Neuronal stem cell (in vitro differentiated cells): ENCODE data around the gene ZNF407.
A peak's percentile ranks its signal among the peaks of the same experiment; 100 is the strongest.

Experiments
- DNase-seq: peaks from one replicate; pipeline ENCODE4 v3.0.0-alpha.2; 2013; ENCODE audit warnings: low spot score
- H2AFZ ChIP-seq: one replicate; pipeline ENCODE4 v1.6.1; 2013; ENCODE audit warnings: mild to moderate bottlenecking, low read length, inconsistent platforms
- H2AK5ac ChIP-seq: 2 replicates; pipeline ENCODE4 v1.6.1; 2013; ENCODE audit warnings: low read depth, mild to moderate bottlenecking, inconsistent platforms, low read length, moderate library complexity, mixed read lengths
- H2BK120ac ChIP-seq: 2 replicates; pipeline ENCODE4 v1.6.1; 2013; ENCODE audit warnings: low read depth, mild to moderate bottlenecking, inconsistent platforms, low read length, moderate library complexity, mixed read lengths
- H2BK12ac ChIP-seq: one replicate; pipeline ENCODE4 v1.6.1; 2013; ENCODE audit warnings: low read length, inconsistent platforms
- H2BK15ac ChIP-seq: 2 replicates; pipeline ENCODE4 v1.6.1; 2013; ENCODE audit warnings: mild to moderate bottlenecking, low read length, inconsistent platforms, mixed read lengths
- H2BK5ac ChIP-seq: one replicate; pipeline ENCODE4 v1.6.1; 2013; ENCODE audit warnings: inconsistent platforms, mild to moderate bottlenecking, low read length, moderate library complexity
- H3K14ac ChIP-seq: one replicate; pipeline ENCODE4 v1.6.1; 2013; ENCODE audit warnings: low read length, inconsistent platforms
- H3K18ac ChIP-seq: 2 replicates; pipeline ENCODE4 v1.6.1; 2013; ENCODE audit warnings: low read length, inconsistent platforms
- H3K23ac ChIP-seq: 2 replicates; pipeline ENCODE4 v1.6.1; 2013; ENCODE audit warnings: low read depth, mild to moderate bottlenecking, mixed read lengths, low read length, inconsistent platforms; ENCODE audit not compliant: poor library complexity
- H3K27ac ChIP-seq: replicated peaks from 3 replicates; pipeline ENCODE4 v1.5.1; 2013; ENCODE audit warnings: low read length, inconsistent platforms
- H3K27me3 ChIP-seq, 3 experiments: 2 replicates each; pipeline ENCODE4 v1.6.1; 2013; ENCODE audit warnings: low read length in 3 of 3, mild to moderate bottlenecking in 2 of 3, inconsistent platforms in 1 of 3, low read depth in 1 of 3, mixed read lengths in 1 of 3, moderate library complexity in 1 of 3; ENCODE audit not compliant: control insufficient read depth in 3 of 3, insufficient read depth in 3 of 3
- H3K36me3 ChIP-seq, 2 donors: replicated peaks in 1 of 2; 2 replicates each; pipeline ENCODE4 v1.6.1; 2013; ENCODE audit warnings: low read length in 2 of 2; ENCODE audit not compliant: control insufficient read depth in 2 of 2, insufficient read depth in 2 of 2
- H3K4ac ChIP-seq: 2 replicates; pipeline ENCODE4 v1.6.1; 2013; ENCODE audit warnings: inconsistent platforms, mild to moderate bottlenecking, low read length, moderate library complexity
- H3K4me1 ChIP-seq, 2 donors: 1 replicate in 1 of 2; 2 replicates in 1 of 2; pipeline ENCODE4 v1.6.1; 2013; ENCODE audit warnings: low read length in 2 of 2, low read depth in 1 of 2; ENCODE audit not compliant: control insufficient read depth in 2 of 2, insufficient read depth in 1 of 2
- H3K4me2 ChIP-seq: one replicate; pipeline ENCODE4 v1.6.1; 2013; ENCODE audit warnings: mild to moderate bottlenecking, low read length, inconsistent platforms; ENCODE audit not compliant: insufficient read depth, poor library complexity, severe bottlenecking
- H3K4me3 ChIP-seq, 2 donors: 2 replicates each; pipeline ENCODE4 v1.5.1; 2013; ENCODE audit warnings: low read length in 2 of 2, mild to moderate bottlenecking in 2 of 2, inconsistent platforms in 1 of 2, moderate library complexity in 1 of 2
- H3K79me1 ChIP-seq: one replicate; pipeline ENCODE4 v1.6.1; 2013; ENCODE audit warnings: low read depth, mild to moderate bottlenecking, inconsistent platforms, low read length, moderate library complexity
- H3K9ac ChIP-seq: one replicate; pipeline ENCODE4 v1.6.1; 2013; ENCODE audit warnings: mild to moderate bottlenecking, low read depth, low read length, inconsistent platforms; ENCODE audit not compliant: poor library complexity
- H3K9me3 ChIP-seq, 2 donors: replicated peaks in 1 of 2; 2 replicates each; pipeline versions ENCODE3 to v1.6.1; 2013; ENCODE audit warnings: low read length in 2 of 2, mild to moderate bottlenecking in 2 of 2, inconsistent platforms in 1 of 2, low read depth in 1 of 2, mixed read lengths in 1 of 2, moderate library complexity in 1 of 2; ENCODE audit not compliant: control insufficient read depth in 2 of 2, insufficient read depth in 1 of 2
- H4K8ac ChIP-seq: one replicate; pipeline ENCODE4 v1.6.1; 2013; ENCODE audit warnings: low read depth, mild to moderate bottlenecking, inconsistent platforms, low read length, moderate library complexity
- H4K91ac ChIP-seq: one replicate; pipeline ENCODE4 v1.6.1; 2013; ENCODE audit warnings: low read length, low read depth, mild to moderate bottlenecking, inconsistent platforms; ENCODE audit not compliant: poor library complexity
- WGBS, 2 donors: extraction: QIAGEN DNeasy Blood & Tissue Kit; methylation state at CpG; one replicate each; pipeline ENCODE4 v1.1.7; 2013; ENCODE audit warnings: missing lambda C conversion rate in 2 of 2, mixed read lengths in 1 of 2; ENCODE audit not compliant: insufficient read length in 2 of 2, insufficient replicate concordance in 1 of 2; ENCODE audit errors: extremely low coverage in 2 of 2; 5-methylcytosine and 5-hydroxymethylcytosine counted together

ZNF407 gene

DNA sequence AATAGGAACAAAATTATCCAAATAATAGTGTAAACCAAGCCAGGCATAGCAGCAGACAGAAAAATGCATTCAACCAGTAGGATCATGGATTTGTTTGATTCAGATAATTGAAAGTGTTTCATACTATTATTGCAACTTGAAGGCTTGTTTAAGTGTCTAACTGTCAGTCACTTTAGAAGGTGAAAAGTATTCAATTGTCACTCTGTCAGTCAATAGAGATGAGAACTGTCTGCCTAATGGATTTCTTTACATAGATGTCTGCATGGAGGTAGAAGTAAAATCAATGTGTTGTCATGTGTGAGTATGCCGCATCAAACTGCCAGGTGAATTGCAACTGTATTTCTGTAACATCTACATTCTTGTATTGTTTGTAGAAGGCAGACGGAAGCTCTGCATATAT, 65.0 kb downstream of the ZNF407 start:
- no CpG with 5 or more reads among the region's 2 CpGs for WGBS, 2 donors
- Histone ChIP-seq H3K23ac (no peak overlapping the region), H3K18ac (no peak overlapping the region), H2BK15ac (no peak overlapping the region), H3K9ac (no peak overlapping the region), H3K4me1 (no peaks in the 10 kb centered on the region), H3K27me3 (no peaks in the 10 kb centered on the region), H4K91ac (no peak overlapping the region), H3K4me2 (no peak overlapping the region), H3K79me1 (no peaks in the 10 kb centered on the region), H3K36me3 (no peaks in the 10 kb centered on the region), H3K4ac (no peak overlapping the region), H3K14ac (no peak overlapping the region), H3K27ac (no peak overlapping the region), H2BK5ac (no peak overlapping the region), H2AK5ac (no peak overlapping the region), H3K4me3 (no peak overlapping the region), H2BK120ac (no peak overlapping the region), H3K9me3 (no peaks in the 10 kb centered on the region), H2BK12ac (no peak overlapping the region), H4K8ac (no peak overlapping the region), H2AFZ (no peak overlapping the region)
- DNase-seq = no peak

DNA sequence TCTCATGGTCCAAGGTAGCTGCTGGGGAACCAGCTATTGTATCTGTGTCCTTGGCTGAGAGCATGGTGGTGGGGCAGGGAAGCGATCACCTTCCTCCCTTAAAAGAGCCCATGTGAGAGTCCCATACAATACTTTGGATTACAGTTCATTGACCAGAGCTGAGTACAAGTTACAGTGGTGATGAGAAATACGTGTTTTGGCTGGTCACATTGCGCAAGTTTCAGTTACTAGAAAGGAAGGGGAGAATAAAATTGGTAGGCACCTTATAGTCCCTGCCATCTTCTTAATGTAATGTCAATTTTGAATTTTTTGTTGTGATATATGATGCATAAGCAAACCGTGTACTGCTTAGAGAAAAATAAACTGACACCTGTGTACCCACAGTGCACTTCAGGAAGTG, 67.7 kb downstream of the ZNF407 start:
- Histone ChIP-seq H3K79me1 (no peaks in the 10 kb centered on the region), H3K23ac (no peak overlapping the region), H3K27me3 (no peaks in the 10 kb centered on the region), H3K4ac (no peak overlapping the region), H3K4me3 (no peak overlapping the region), H4K91ac (no peak overlapping the region), H2AFZ (no peak overlapping the region), H3K4me1 (no peaks in the 10 kb centered on the region), H3K36me3 (no peaks in the 10 kb centered on the region), H3K9ac (no peak overlapping the region), H2BK5ac (no peak overlapping the region), H3K27ac (no peak overlapping the region), H4K8ac (no peak overlapping the region), H2BK120ac (no peak overlapping the region), H2AK5ac (no peak overlapping the region), H3K14ac (no peak overlapping the region), H2BK15ac (no peak overlapping the region), H3K9me3 (no peaks in the 10 kb centered on the region), H3K18ac (no peak overlapping the region), H2BK12ac (no peak overlapping the region), H3K4me2 (no peak overlapping the region)
- no peak for DNase-seq
- no CpG with 5 or more reads among the region's 4 CpGs for WGBS, 2 donors

DNA sequence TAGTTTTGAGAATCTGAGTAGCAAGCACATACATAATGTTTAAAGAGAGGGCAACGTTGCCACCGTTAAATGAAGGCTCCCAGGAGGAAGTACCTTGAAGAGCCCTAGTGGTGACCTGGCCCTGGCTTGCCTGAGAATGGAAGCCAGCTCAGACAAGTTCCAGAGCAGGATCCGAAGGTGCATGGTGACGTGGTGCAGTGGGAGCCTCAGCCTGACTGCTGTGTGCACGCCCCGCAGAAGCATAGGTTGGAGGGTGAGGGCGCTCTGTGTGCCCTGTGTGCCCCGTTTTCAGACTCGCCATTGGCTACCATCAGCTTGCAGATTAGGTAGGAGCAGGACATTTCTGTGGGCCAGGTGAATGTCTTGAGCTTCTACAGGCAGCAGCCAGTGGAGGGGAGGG, 68.2 kb downstream of the ZNF407 start:
- Histone ChIP-seq H3K27me3 (no peaks in the 10 kb centered on the region), H2BK5ac (peak overlapping the region; percentile 60), H3K4me2 (no peak overlapping the region), H3K9me3 (no peaks in the 10 kb centered on the region), H3K18ac (peak overlapping the region; percentile 67), H4K91ac (no peak overlapping the region), H3K27ac (no peak overlapping the region), H3K4me3 (no peak overlapping the region), H3K4ac (no peak overlapping the region), H2AK5ac (peak overlapping the region; percentile 71), H3K4me1 (no peaks in the 10 kb centered on the region), H2AFZ (no peak overlapping the region), H2BK120ac (no peak overlapping the region), H2BK15ac (no peak overlapping the region), H3K36me3 (no peaks in the 10 kb centered on the region), H3K23ac (peak overlapping the region; percentile 39), H3K14ac (no peak overlapping the region), H3K79me1 (no peaks in the 10 kb centered on the region), H2BK12ac (no peak overlapping the region), H3K9ac (no peak overlapping the region), H4K8ac (peak overlapping the region; percentile 24)
- no CpG with 5 or more reads among the region's 9 CpGs for WGBS, 2 donors
- DNase-seq = no peak

DNA sequence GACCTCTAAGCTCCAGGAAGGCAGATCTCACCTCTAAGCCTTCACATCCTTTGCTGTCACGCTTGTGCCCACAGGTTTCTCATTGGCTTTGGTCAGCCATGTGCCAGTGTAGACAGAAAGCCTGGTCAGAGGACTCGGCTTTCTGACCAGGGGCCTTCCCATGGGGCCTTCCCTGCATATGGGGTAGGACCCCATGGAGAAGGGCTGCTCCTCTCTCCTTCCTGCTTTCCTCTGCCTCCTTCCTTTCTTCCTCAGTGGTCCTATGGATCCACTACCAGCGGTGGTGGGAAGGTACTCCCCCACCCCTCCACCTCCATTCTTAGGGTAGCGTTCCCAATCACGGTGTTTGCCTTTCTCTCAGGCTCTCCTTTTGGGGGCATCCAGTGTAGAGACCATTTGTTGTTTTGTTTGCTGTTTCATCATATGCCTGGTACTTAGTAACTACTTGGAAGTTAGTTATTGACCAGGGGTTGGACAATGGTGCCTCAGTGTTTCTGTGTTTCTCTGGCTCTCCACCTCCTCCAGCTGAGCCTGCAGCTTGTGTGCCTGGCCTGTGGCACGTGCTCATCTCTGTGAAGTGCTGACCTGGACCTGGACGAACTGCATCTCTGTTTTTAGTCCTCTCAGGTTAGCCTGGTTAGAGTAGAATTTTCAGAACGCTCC, 71.6 kb downstream of the ZNF407 start:
- H4K8ac ChIP-seq = no peak overlapping the region
- no peaks in the 10 kb centered on the region for H3K27me3 ChIP-seq
- no peak overlapping the region for H2BK5ac ChIP-seq
- H2AK5ac ChIP-seq = no peak overlapping the region
- no peaks in the 10 kb centered on the region for H3K79me1 ChIP-seq
- no peak for DNase-seq
- no peak overlapping the region for H3K4me2 ChIP-seq
- WGBS, 2 donors = no CpG with 5 or more reads among the region's 8 CpGs
- H2BK120ac ChIP-seq = no peak overlapping the region
- no peaks in the 10 kb centered on the region for H3K36me3 ChIP-seq
- H3K4me3 ChIP-seq = peak overlapping the region in 1 of 2 donors; percentile 11
- no peaks in the 10 kb centered on the region for H3K9me3 ChIP-seq
- no peak overlapping the region for H2BK15ac ChIP-seq
- no peak overlapping the region for H2BK12ac ChIP-seq
- no peak overlapping the region for H3K14ac ChIP-seq
- H3K4ac ChIP-seq = no peak overlapping the region
- no peak overlapping the region for H2AFZ ChIP-seq
- no peak overlapping the region for H4K91ac ChIP-seq
- H3K23ac ChIP-seq = no peak overlapping the region
- H3K18ac ChIP-seq = no peak overlapping the region
- H3K9ac ChIP-seq = no peak overlapping the region
- no peaks in the 10 kb centered on the region for H3K4me1 ChIP-seq
- H3K27ac ChIP-seq = no peak overlapping the region
